Astrocyte of the cerebellum (primary cell): ENCODE data around the gene KCNA4.

ENCODE experiments used
- DNase-seq: peaks from one replicate; pipeline ENCODE4 v3.0.0-alpha.2; 2011; ENCODE audit warnings: low read depth
- H3K4me3 ChIP-seq: 2 replicates; pipeline ENCODE4 v1.5.1; 2011; ENCODE audit warnings: mild to moderate bottlenecking, low read depth, low read length, moderate library complexity
- CTCF ChIP-seq: IDR thresholded peaks from 2 replicates; pipeline ENCODE4 v1.5.1; 2012; ENCODE audit warnings: low read length, low read depth, moderate library complexity, mild to moderate bottlenecking; ENCODE audit errors: missing control alignments
- in situ Hi-C: cut with HindIII; loops from 2 replicates; pipeline ENCODE4 v1.10.0; 2017; ENCODE audit warnings: low sequenced_read_pairs

Gene KCNA4

GRCh38 chr11:29963796-29964195 lies 53.0 kb downstream of the KCNA4 start:
- no peak for TF ChIP-seq CTCF
- in situ Hi-C loops: no loop called here
- no peak overlapping the region for H3K4me3 ChIP-seq
- DNase-seq: no peak

GRCh38 chr11:29963036-29963435 lies 53.8 kb downstream of the KCNA4 start:
- TF ChIP-seq CTCF: no peak
- H3K4me3 ChIP-seq: no peak overlapping the region
- no peak for DNase-seq
- in situ Hi-C loops: no loop called here

GRCh38 chr11:29962243-29962642 lies 54.6 kb downstream of the KCNA4 start:
- no peak for DNase-seq
- in situ Hi-C loops: no loop called here
- no peak overlapping the region for H3K4me3 ChIP-seq
- TF ChIP-seq CTCF: peak; percentile 20
